GM12801 (cell line): ENCODE results near the gene GLT1D1.

Experiments used
- TF ChIP-seq, protein P1 (sequence below): IDR thresholded peaks from one replicate; pipeline ENCODE4 v1.5.1; 2011; ENCODE audit warnings: control low read depth; ENCODE audit not compliant: insufficient read length; ENCODE audit errors: extremely low read depth

Gene GLT1D1

DNA sequence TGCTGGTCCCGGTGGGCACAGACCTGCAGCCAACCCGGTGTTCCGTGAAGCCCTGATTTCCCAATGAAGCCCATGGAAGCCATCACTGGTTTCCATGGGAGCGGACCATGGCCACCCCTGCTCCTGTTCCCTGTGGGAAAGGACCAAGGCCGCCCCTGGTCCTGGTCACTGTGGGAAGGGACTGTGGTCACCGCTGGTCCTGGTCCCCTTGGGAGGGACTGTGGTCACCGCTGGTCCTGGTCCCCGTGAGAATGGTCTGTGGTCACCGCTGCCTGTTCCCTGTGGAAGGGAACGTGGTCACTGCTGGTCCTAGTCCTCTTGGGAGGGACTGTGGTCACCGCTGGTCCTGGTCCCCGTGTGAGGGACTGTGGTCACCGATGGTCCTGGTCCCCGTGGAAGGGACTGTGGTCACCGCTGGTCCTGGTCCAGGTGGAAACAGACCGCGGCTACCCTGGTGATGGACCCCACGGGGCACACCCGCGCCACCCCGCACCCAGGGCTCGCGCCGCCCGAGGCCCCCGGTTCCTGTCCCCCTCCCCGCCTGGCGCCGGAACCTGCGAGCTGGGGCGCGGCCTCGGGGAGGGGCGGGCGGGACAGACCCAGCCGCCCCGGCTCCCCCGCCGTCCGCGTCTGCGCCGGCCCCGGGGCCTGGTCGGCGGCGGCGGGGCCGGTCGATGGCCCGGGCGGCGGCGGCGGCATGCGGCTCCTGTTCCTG, at the start of gene GLT1D1:
TSS of gene GLT1D1 (plus strand) at position 594 of the 715 bp plus-strand sequence. CDS start at position 698, 104 bp downstream.
- TF ChIP-seq, protein P1, sequence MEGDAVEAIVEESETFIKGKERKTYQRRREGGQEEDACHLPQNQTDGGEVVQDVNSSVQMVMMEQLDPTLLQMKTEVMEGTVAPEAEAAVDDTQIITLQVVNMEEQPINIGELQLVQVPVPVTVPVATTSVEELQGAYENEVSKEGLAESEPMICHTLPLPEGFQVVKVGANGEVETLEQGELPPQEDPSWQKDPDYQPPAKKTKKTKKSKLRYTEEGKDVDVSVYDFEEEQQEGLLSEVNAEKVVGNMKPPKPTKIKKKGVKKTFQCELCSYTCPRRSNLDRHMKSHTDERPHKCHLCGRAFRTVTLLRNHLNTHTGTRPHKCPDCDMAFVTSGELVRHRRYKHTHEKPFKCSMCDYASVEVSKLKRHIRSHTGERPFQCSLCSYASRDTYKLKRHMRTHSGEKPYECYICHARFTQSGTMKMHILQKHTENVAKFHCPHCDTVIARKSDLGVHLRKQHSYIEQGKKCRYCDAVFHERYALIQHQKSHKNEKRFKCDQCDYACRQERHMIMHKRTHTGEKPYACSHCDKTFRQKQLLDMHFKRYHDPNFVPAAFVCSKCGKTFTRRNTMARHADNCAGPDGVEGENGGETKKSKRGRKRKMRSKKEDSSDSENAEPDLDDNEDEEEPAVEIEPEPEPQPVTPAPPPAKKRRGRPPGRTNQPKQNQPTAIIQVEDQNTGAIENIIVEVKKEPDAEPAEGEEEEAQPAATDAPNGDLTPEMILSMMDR, result no peak

DNA sequence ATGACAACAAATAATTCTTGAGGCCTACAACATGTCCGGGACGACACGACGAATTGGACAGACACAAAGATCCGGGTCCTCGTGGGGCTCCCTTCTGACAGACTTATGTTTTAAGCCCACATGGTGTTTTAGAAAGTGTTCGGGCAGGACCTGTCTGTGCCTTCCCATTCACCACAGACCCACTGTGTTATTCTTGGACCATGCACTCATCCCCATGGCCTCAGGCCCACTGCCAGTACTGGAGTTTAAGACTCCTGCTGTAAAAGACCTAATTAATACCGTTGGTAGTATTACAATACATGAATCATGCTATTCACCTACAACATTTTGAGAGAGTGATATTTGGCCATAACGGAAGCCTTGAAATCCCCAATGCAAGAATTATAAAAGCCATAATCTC, 49.5 kb upstream of the GLT1D1 start:
- TF ChIP-seq, protein P1, result no peak

DNA sequence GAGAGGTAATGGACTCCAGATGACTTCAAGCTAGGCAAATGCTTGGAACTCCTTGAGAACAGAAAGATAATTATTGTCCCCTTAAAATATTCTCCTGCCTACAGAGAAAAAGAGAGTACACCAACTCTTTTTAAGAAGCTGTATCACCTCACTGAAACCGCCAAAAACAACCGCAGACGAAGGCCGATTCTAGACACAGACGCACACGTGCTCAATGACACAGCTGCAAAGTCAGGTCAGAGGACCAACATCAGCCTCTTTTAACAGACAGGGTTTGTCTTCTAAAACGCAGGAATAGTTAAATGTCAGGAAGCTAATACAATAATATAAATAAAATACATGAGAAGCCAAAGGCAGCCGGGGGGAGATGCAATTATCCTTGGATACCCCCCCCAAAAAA, 48.5 kb upstream of the GLT1D1 start:
- TF ChIP-seq, protein P1, result no peak

DNA sequence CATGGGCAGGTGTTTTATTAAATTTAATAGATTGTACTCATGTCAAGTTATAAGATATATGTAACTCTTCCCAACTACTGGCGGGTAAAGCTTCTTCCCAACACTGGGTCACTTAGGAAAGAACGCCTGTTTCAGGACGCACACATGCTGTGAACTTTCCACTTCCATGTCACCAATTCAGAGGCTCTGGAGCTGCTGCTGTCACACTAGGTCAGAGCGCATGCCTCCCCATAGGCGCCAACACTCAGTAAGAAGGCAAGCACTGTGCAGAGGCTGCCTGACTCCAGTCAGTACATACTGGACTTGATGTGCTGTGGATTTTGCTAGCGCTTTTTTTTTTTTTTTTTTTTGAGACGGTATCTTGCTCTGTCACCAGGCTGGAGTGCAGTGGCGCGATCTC, 46.7 kb upstream of the GLT1D1 start:
- TF ChIP-seq, protein P1, result no peak

DNA sequence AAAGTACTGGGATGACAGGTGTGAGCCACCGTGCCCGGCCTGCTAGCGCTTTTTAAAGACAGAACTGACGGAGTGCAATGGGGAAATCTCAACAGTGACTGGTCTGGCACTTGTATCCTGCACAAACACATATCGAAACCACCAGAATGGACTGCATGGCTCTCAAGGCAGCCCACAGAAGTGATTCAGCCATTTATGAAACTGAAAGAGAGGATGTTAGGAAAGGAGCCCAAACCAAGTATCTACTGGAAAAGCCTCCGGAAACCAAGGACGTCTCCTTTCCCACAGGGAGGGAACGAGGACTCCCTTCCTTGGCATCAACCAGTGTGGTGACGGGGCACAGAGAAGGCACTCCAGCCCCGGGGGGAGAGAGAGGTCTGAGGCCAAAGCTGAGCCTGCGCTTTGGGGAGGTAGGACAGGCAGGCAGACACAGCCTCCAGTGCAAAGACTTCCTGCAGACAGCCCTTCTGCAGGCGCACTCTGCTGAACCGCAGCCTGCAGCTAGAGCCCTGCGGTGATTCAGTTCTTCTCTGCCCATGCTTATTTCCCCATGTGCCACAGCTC, 46.0 kb upstream of the GLT1D1 start:
- TF ChIP-seq, protein P1, result no peak

DNA sequence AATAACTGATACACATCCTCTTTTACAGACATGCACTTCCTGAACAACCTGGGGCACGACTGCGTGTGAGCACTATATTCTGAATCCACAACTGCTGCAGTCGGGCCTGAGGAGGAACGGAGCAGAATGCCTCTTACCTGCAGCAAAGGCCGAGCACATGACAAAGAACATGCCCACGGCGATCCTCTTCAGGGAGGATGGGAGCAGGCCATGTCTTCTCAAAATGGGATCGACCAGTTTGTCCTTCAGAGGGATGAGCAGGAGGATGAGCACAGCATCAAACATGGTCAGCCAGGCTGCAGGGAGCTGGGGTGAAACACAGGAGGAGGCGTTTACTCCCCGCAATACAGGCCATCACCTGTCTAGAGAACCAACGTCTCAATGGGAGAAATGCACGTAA, 44.6 kb upstream of the GLT1D1 start:
- TF ChIP-seq, protein P1, result no peak

DNA sequence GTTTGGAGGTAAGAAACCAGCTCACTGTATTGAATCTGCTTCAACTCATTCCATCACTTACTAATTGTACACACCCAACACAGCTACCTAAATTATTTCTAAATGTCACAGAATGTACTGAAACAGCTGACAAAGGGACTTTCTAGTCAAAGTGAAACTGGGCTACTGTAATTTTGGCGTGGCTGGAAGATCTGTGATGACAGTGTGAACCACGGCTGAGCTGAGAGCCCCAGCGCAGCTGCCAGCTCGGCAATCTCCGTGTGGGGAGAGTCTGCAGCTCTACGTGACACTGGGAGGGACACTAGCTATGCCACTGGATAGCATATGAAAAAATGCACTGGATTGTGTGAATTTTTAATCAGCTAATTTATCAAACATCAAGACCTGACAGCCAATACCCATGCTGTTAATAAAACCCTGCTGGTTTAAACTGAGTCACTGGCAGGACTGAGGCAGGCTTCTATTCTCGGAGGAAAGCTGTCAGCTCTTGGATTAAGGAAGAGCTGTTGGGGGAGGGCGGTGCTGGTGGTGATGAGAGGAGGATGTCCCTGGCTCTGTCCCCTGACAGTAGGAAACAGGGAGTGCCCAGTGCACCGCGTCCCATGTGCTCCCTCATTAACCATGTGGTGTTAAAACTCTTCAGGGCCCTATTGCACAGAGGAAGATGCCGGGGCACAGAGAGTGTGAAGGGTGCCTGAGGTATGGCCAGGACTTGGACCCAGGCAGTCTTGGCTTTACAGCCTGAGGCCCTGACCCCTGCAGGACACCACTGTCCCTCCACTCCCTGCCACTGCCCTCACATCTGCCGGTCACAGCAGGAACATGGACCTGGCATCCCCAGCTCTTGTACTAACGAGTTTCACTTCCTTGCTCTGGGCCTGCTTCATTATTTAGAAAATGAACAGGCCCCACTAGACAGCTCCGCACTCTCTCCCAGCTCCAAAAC, 42.8 kb upstream of the GLT1D1 start:
- TF ChIP-seq, protein P1, result no peak
